Neural cell (in vitro differentiated cells): Measurements from ENCODE around the gene KRT6C. TPM values are rescaled to one million over a fixed set of nuclear protein-coding genes. Genes with fewer than 3 reads are reported as not detected.

Experiments
- H2AFZ ChIP-seq: fragments of 200-600, 300-800 bp; sonication (generic), shearing (Covaris generic); 2 replicates; pipeline ENCODE4 v1.6.0; 2014; ENCODE audit warnings: low read depth, mild to moderate bottlenecking, antibody characterized with exemption, low read length, moderate library complexity
- H3F3A ChIP-seq: fragments of 200-600 bp; shearing (Covaris generic); 2 replicates; pipeline ENCODE4 v1.6.1; 2016; ENCODE audit warnings: mild to moderate bottlenecking, moderate library complexity, mixed read lengths, antibody characterized with exemption, low read length; ENCODE audit not compliant: insufficient read depth, poor library complexity, severe bottlenecking
- H3K27ac ChIP-seq: fragments of 200-600, 300-800 bp; sonication (generic), shearing (Covaris generic); 2 replicates; pipeline ENCODE4 v1.5.1; 2014; ENCODE audit warnings: mild to moderate bottlenecking, low read length, moderate library complexity
- H3K27me3 ChIP-seq: fragments of 300-800, 200-600 bp; sonication (generic), shearing (Covaris generic); 2 replicates; pipeline ENCODE4 v1.6.0; 2014; ENCODE audit warnings: mild to moderate bottlenecking, low read depth, low read length, moderate library complexity; ENCODE audit not compliant: insufficient read depth
- H3K36me3 ChIP-seq: fragments of 300-800, 200-600 bp; sonication (generic), shearing (Covaris generic); 2 replicates; pipeline ENCODE4 v1.5.1; 2014; ENCODE audit warnings: mild to moderate bottlenecking, antibody characterized with exemption, low read length, moderate library complexity; ENCODE audit not compliant: insufficient read depth
- H3K4me2 ChIP-seq: fragments of 300-800, 200-600 bp; sonication (generic), shearing (Covaris generic); 2 replicates; pipeline ENCODE4 v1.6.0; 2014; ENCODE audit warnings: mild to moderate bottlenecking, low read length
- H3K4me3 ChIP-seq: fragments of 300-800, 200-600 bp; sonication (generic), shearing (Covaris generic); 2 replicates; pipeline ENCODE4 v1.5.1; 2014; ENCODE audit warnings: mild to moderate bottlenecking, low read length, moderate library complexity
- H3K79me2 ChIP-seq: fragments of 200-600 bp; shearing (Covaris generic); replicated peaks from 2 replicates; pipeline ENCODE4 v1.6.0; 2014; ENCODE audit warnings: mild to moderate bottlenecking, low read length, moderate library complexity; ENCODE audit not compliant: insufficient read depth
- H3K9ac ChIP-seq: fragments of 300-800, 200-600 bp; sonication (generic), shearing (Covaris generic); 2 replicates; pipeline ENCODE4 v1.6.1; 2016; ENCODE audit warnings: mild to moderate bottlenecking, low read length, mixed read lengths
- H3K9me2 ChIP-seq: fragments of 200-600 bp; shearing (Covaris generic); 2 replicates; pipeline ENCODE4 v1.6.1; 2016; ENCODE audit warnings: mild to moderate bottlenecking, low read length, mixed read lengths; ENCODE audit not compliant: insufficient read depth
- H3K9me3 ChIP-seq: fragments of 200-600, 300-800 bp; sonication (generic), shearing (Covaris generic); 2 replicates; pipeline ENCODE4 v1.6.1; 2016; ENCODE audit warnings: mild to moderate bottlenecking, mixed run types, low read length, moderate library complexity, mixed read lengths
- H4K20me1 ChIP-seq: fragments of 200-600 bp; shearing (Covaris generic); 2 replicates; pipeline ENCODE4 v1.6.1; 2016; ENCODE audit warnings: mild to moderate bottlenecking, mixed run types; ENCODE audit not compliant: insufficient read depth
- EP300 ChIP-seq: fragments of 450-650 bp; conservative IDR thresholded peaks from 2 replicates; pipeline ENCODE4 v1.6.1; 2014; ENCODE audit warnings: antibody characterized with exemption, mild to moderate bottlenecking, moderate library complexity; ENCODE audit not compliant: poor library complexity, severe bottlenecking
- EZH2 ChIP-seq: fragments of 200-600, 300-800 bp; shearing (Covaris generic), sonication (generic); IDR thresholded peaks from 2 replicates; pipeline ENCODE4 v1.6.1; 2014; ENCODE audit warnings: antibody characterized with exemption, low read length, borderline replicate concordance, mild to moderate bottlenecking; ENCODE audit not compliant: insufficient read depth, poor library complexity, severe bottlenecking
- MXI1 ChIP-seq: fragments of 450-650 bp; conservative IDR thresholded peaks from 2 replicates; pipeline ENCODE4 v1.6.1; 2014; ENCODE audit warnings: antibody characterized with exemption, mild to moderate bottlenecking; ENCODE audit not compliant: poor library complexity, severe bottlenecking
- POLR2AphosphoS5 ChIP-seq: IDR thresholded peaks from 2 replicates; pipeline ENCODE4 v1.6.1; 2012
- RAD21 ChIP-seq: fragments of 450-650 bp; conservative IDR thresholded peaks from 2 replicates; pipeline ENCODE4 v1.6.1; 2014; ENCODE audit warnings: antibody characterized with exemption, mild to moderate bottlenecking, moderate library complexity
- REST ChIP-seq: IDR thresholded peaks from 2 replicates; pipeline ENCODE4 v1.6.1; 2012; ENCODE audit warnings: borderline replicate concordance
- SMC3 ChIP-seq: fragments of 450-650 bp; conservative IDR thresholded peaks from 2 replicates; pipeline ENCODE4 v1.6.1; 2014; ENCODE audit warnings: antibody characterized with exemption, mild to moderate bottlenecking, moderate library complexity; ENCODE audit not compliant: poor library complexity
- TAF1 ChIP-seq: IDR thresholded peaks from 2 replicates; pipeline ENCODE4 v1.6.1; 2012; ENCODE audit warnings: low read depth
- polyA plus RNA-seq: library from polyadenylated mRNA; depleted of rRNA; stranded (reverse); fragments of >200 nt; gene quantifications from 2 replicates; pipeline ENCODE4 v1.2.3, GENCODE V29; 2014
- TF ChIP-seq, protein P1 (sequence below): fragments of 450-650 bp; IDR thresholded peaks from 2 replicates; pipeline ENCODE4 v1.5.1; 2014; ENCODE audit warnings: antibody characterized with exemption, mild to moderate bottlenecking, moderate library complexity; ENCODE audit not compliant: poor library complexity, severe bottlenecking

KRT6C gene
- polyA plus RNA-seq, 1 donor from 2014 or later = not detected

DNA sequence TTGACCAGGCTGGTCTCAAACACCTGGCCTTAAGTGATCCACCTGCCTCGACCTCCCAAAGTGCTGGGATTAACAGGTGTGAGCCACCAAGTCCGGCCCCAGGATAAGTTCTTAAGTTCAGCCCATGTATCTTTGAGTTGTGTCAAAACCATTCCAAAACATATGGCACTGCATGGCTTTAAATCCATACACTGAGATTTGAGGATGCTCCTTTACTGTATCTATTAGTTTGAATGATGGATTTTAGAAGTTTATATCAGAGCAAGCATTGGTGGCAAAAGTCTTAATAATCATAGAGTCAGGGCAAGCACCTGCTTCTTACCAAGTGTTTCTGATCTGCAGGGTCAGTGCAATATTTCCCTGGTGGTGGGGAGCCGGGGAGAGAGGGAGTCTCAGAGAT lies 27.7 kb downstream of the KRT6C start:
- Histone ChIP-seq H3K36me3 (no peaks in the 10 kb centered on the region), H3K9me3 (no peaks in the 10 kb centered on the region)

GRCh38 chr12:52444647-52445595 lies 28.7 kb downstream of the KRT6C start:
- Histone ChIP-seq H3K9me3 (no peaks in the 10 kb centered on the region), H3K4me2 (no peak overlapping the region), H4K20me1 (no peaks in the 10 kb centered on the region), H3K27ac (no peak overlapping the region), H3K4me3 (no peak overlapping the region), H3F3A (no peaks in the 10 kb centered on the region), H3K9me2 (no peaks in the 10 kb centered on the region), H3K9ac (no peak overlapping the region), H3K79me2 (no peaks in the 10 kb centered on the region), H3K36me3 (no peaks in the 10 kb centered on the region), H3K27me3 (no peaks in the 10 kb centered on the region), H2AFZ (no peak overlapping the region)
- TF ChIP-seq MXI1 (no peak), SMC3 (no peak), POLR2AphosphoS5 (no peak), TAF1 (no peak), EZH2 (no peak), RAD21 (no peak), EP300 (no peak)
- TF ChIP-seq, protein P1, sequence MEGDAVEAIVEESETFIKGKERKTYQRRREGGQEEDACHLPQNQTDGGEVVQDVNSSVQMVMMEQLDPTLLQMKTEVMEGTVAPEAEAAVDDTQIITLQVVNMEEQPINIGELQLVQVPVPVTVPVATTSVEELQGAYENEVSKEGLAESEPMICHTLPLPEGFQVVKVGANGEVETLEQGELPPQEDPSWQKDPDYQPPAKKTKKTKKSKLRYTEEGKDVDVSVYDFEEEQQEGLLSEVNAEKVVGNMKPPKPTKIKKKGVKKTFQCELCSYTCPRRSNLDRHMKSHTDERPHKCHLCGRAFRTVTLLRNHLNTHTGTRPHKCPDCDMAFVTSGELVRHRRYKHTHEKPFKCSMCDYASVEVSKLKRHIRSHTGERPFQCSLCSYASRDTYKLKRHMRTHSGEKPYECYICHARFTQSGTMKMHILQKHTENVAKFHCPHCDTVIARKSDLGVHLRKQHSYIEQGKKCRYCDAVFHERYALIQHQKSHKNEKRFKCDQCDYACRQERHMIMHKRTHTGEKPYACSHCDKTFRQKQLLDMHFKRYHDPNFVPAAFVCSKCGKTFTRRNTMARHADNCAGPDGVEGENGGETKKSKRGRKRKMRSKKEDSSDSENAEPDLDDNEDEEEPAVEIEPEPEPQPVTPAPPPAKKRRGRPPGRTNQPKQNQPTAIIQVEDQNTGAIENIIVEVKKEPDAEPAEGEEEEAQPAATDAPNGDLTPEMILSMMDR = no peak

More for the DNA sequence above, 27.7 kb downstream of the KRT6C start:
- Histone ChIP-seq H3K27me3 (no peaks in the 10 kb centered on the region), H3K27ac (no peak overlapping the region), H3F3A (no peaks in the 10 kb centered on the region), H3K4me3 (no peak overlapping the region), H4K20me1 (no peaks in the 10 kb centered on the region), H3K79me2 (no peaks in the 10 kb centered on the region), H3K9me2 (no peaks in the 10 kb centered on the region), H2AFZ (no peak overlapping the region), H3K9ac (no peak overlapping the region), H3K4me2 (no peak overlapping the region)
- no peak for TF ChIP-seq MXI1
- TF ChIP-seq, protein P1 = no peak
- no peak for TF ChIP-seq EP300

DNA sequence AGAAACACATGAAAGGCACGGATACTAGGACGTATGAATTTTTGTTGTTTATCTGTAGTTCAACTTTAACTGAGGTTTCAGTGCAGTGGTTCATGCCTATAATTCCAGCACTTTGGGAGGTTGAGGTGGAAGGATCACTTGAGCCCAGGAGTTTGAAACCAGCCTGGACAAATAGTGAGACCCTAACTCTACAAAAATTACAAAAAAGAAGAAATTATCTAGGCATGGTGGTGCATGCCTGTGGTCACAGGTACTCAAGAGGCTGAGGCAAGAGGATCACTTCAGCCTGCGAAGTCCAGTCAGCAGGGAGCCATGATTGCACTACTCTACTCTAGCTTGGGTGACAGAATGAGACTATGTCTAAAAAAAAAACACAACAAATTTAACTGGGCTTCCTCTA lies 29.6 kb downstream of the KRT6C start:
- Histone ChIP-seq H2AFZ (no peak overlapping the region), H3K27ac (no peak overlapping the region), H3K4me2 (no peak overlapping the region), H3K27me3 (no peaks in the 10 kb centered on the region), H3K9me3 (no peaks in the 10 kb centered on the region), H3F3A (no peaks in the 10 kb centered on the region), H3K79me2 (no peaks in the 10 kb centered on the region), H3K9me2 (no peaks in the 10 kb centered on the region), H4K20me1 (no peaks in the 10 kb centered on the region), H3K36me3 (no peaks in the 10 kb centered on the region), H3K4me3 (no peak overlapping the region), H3K9ac (no peak overlapping the region)
- no peak for TF ChIP-seq EP300
- no peak for TF ChIP-seq RAD21
- TF ChIP-seq TAF1 = no peak
- TF ChIP-seq REST = no peak
- TF ChIP-seq, protein P1 = no peak
- TF ChIP-seq POLR2AphosphoS5 = no peak
- TF ChIP-seq MXI1 = no peak
- no peak for TF ChIP-seq EZH2
- no peak for TF ChIP-seq SMC3
